Loucy (cell line): ENCODE results near the gene WNK1.

Source experiments
- EZH2phosphoT487 ChIP-seq: fragments of 200-600 bp; IDR thresholded peaks from 2 replicates; pipeline ENCODE4 v1.6.1; 2018; ENCODE audit warnings: antibody characterized with exemption, mild to moderate bottlenecking, moderate library complexity, borderline replicate concordance
- TF ChIP-seq, protein P1 (sequence below): fragments of 200-600 bp; sonication (generic); conservative IDR thresholded peaks from 2 replicates; pipeline ENCODE4 v1.5.1; 2014; ENCODE audit warnings: mild to moderate bottlenecking, antibody characterized with exemption, low read length

DNA sequence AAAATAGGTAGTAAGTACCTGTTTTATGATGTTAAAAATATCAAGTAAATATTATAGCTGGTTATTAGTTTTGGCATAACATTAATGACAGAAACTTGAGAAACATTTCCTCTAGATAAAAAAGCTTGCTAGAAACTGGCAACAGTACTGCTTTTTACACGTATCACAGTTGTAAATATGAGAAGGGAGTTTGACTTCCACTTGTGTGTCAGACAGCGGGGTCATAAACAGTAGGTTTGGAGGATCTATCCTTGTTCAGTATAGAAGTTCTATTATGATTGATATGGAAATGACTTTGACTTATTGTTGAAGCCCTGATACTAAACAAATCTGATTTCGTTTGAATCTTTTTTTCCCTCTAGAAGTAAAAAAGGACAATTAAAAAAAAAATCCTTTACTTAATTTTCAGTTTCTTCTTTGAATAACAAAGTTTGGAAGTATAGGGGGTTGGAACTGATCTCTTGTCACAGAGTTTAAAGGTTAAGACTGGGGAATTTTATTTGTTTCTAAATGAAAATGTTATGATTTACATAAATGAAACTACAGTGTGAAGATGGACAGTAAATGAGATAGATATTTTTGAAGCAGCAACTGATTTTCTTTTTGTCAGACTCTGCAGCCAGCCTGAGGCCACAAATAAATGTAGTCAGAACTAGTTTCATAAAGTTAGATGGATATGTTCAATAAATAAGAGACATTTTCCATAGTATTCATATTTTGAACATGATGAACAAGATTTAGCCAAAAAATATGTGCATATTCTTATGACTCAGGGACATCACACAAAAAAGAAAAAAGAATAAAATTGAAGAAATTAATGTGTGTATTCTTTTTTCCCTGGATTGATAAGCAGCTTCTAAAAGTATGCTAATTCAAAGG lies 50.1 kb downstream of the WNK1 start:
- TF ChIP-seq, protein P1, sequence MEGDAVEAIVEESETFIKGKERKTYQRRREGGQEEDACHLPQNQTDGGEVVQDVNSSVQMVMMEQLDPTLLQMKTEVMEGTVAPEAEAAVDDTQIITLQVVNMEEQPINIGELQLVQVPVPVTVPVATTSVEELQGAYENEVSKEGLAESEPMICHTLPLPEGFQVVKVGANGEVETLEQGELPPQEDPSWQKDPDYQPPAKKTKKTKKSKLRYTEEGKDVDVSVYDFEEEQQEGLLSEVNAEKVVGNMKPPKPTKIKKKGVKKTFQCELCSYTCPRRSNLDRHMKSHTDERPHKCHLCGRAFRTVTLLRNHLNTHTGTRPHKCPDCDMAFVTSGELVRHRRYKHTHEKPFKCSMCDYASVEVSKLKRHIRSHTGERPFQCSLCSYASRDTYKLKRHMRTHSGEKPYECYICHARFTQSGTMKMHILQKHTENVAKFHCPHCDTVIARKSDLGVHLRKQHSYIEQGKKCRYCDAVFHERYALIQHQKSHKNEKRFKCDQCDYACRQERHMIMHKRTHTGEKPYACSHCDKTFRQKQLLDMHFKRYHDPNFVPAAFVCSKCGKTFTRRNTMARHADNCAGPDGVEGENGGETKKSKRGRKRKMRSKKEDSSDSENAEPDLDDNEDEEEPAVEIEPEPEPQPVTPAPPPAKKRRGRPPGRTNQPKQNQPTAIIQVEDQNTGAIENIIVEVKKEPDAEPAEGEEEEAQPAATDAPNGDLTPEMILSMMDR: no peak
- TF ChIP-seq EZH2phosphoT487: no peak
